Endothelial cell of umbilical vein (primary cell): ENCODE measurements around the gene PLXNB1. TPM values are rescaled to one million over a fixed set of nuclear protein-coding genes. Genes with fewer than 3 reads are reported as not detected.

Experiments
- BruUV-seq: library from RNA; stranded (reverse); fragments of 400-500 nt; replicated peaks from 2 replicates; lab custom pipeline; 2021; lab: Mats Ljungman, UMichigan
- CTCF ChIA-PET: fragments of 300-600, 350-600 bp; sonication (Branson Sonifier 250); formaldehyde crosslinking; loops from one replicate; lab custom pipeline; 2021; ENCODE audit warnings: antibody characterized with exemption, inconsistent platforms; lab: Charles Lee
- POLR2A ChIA-PET: fragments of 300-600, 350-600 bp; sonication (Branson Sonifier 250); formaldehyde crosslinking; loops from one replicate; lab custom pipeline; 2021; ENCODE audit warnings: antibody characterized with exemption, inconsistent platforms; lab: Charles Lee
- DNase-seq: peaks from one replicate; pipeline ENCODE4 v3.0.0-alpha.2; 2011; ENCODE audit warnings: low read depth, low spot score
- FAIRE-seq: peaks from 2 replicates; lab custom pipeline; 2011; peaks lifted over from hg19 to GRCh38; lab: Jason Lieb, UNC
- H2AFZ ChIP-seq: 2 replicates; pipeline ENCODE4 v1.6.0; 2012; ENCODE audit warnings: low read depth, low read length, control low read depth, inconsistent platforms
- H3K27ac ChIP-seq: 2 replicates; pipeline ENCODE4 v1.5.1; 2011; ENCODE audit warnings: low read depth, mild to moderate bottlenecking, control low read depth, low read length, moderate library complexity; ENCODE audit not compliant: insufficient read depth
- H3K27me3 ChIP-seq, 2 experiments: 2 replicates each; pipeline versions ENCODE4 v1.6.0 to v1.6.1; 2011; ENCODE audit warnings: low read length in 2 of 2, mixed read lengths in 1 of 2; ENCODE audit not compliant: control insufficient read depth in 2 of 2, insufficient read depth in 2 of 2
- H3K36me3 ChIP-seq, 2 experiments: 2 replicates in 1 of 2; 3 replicates in 1 of 2; pipeline ENCODE4 v1.5.1; 2011; ENCODE audit warnings: low read length in 2 of 2, mild to moderate bottlenecking in 1 of 2, moderate library complexity in 1 of 2; ENCODE audit not compliant: control insufficient read depth in 2 of 2, insufficient read depth in 2 of 2; ENCODE audit errors: extremely low read depth in 1 of 2
- H3K4me1 ChIP-seq: 3 replicates; pipeline ENCODE4 v1.5.1; 2011; ENCODE audit warnings: mild to moderate bottlenecking, low read length; ENCODE audit not compliant: control insufficient read depth, insufficient read depth; ENCODE audit errors: extremely low read depth
- H3K4me2 ChIP-seq: 2 replicates; pipeline ENCODE4 v1.6.1; 2011; ENCODE audit warnings: low read length, control low read depth, mixed read lengths; ENCODE audit not compliant: insufficient read depth
- H3K4me3 ChIP-seq, 3 experiments: fragments of 200-600 bp in 1 of 3; sonication (generic), shearing (Covaris generic) in 1 of 3; replicated peaks in 1 of 3; 2 replicates each; pipeline ENCODE4 v1.5.1; 2011 to 2016; ENCODE audit warnings: control low read depth in 3 of 3, low read length in 3 of 3, mild to moderate bottlenecking in 2 of 3, inconsistent platforms in 1 of 3, low read depth in 1 of 3, moderate library complexity in 1 of 3; ENCODE audit not compliant: insufficient read depth in 1 of 3
- H3K79me2 ChIP-seq: 2 replicates; pipeline ENCODE4 v1.6.0; 2012; ENCODE audit warnings: low read length, inconsistent platforms; ENCODE audit not compliant: control insufficient read depth, insufficient read depth
- H3K9ac ChIP-seq: replicated peaks from 2 replicates; pipeline ENCODE3; 2011; ENCODE audit warnings: low read length, control low read depth; ENCODE audit not compliant: insufficient read depth; ENCODE audit errors: extremely low read depth
- H3K9me1 ChIP-seq: replicated peaks from 3 replicates; pipeline ENCODE4 v1.6.0; 2011; ENCODE audit warnings: mild to moderate bottlenecking, low read length; ENCODE audit not compliant: control insufficient read depth, insufficient read depth; ENCODE audit errors: extremely low read depth
- H3K9me3 ChIP-seq: replicated peaks from 2 replicates; pipeline ENCODE4 v1.5.1; 2012; ENCODE audit warnings: low read length, inconsistent platforms; ENCODE audit not compliant: control insufficient read depth, insufficient read depth
- H4K20me1 ChIP-seq: replicated peaks from 2 replicates; pipeline ENCODE3; 2011; ENCODE audit warnings: mild to moderate bottlenecking, low read length; ENCODE audit not compliant: control insufficient read depth, insufficient read depth; ENCODE audit errors: extremely low read depth
- CTCF ChIP-seq, 2 donors: IDR thresholded peaks; 1 replicate in 1 of 2; 2 replicates in 1 of 2; pipeline ENCODE4 v1.5.1; 2011; ENCODE audit warnings: low read length in 2 of 2, mild to moderate bottlenecking in 2 of 2, moderate library complexity in 2 of 2, control low read depth in 1 of 2, inconsistent platforms in 1 of 2, low read depth in 1 of 2; ENCODE audit not compliant: insufficient read depth in 1 of 2; ENCODE audit errors: extremely low read depth in 1 of 2
- EZH2 ChIP-seq: IDR thresholded peaks from 2 replicates; pipeline ENCODE4 v1.6.1; 2012; ENCODE audit warnings: borderline replicate concordance, low read depth, mild to moderate bottlenecking, moderate library complexity, low read length, inconsistent platforms; ENCODE audit not compliant: severe bottlenecking
- FOS ChIP-seq: IDR thresholded peaks from 2 replicates; pipeline ENCODE4 v1.6.1; 2011; ENCODE audit warnings: mild to moderate bottlenecking, low read length, moderate library complexity, borderline replicate concordance; ENCODE audit not compliant: insufficient read depth
- GATA2 ChIP-seq: IDR thresholded peaks from 2 replicates; pipeline ENCODE4 v1.7.0; 2011; ENCODE audit warnings: low read depth, mild to moderate bottlenecking, moderate library complexity, mixed read lengths, low read length; ENCODE audit not compliant: insufficient read length, insufficient read depth
- JUN ChIP-seq: IDR thresholded peaks from 2 replicates; pipeline ENCODE4 v1.6.1; 2011; ENCODE audit warnings: borderline replicate concordance, low read depth; ENCODE audit not compliant: insufficient read length, insufficient read depth
- MAX ChIP-seq: IDR thresholded peaks from 2 replicates; pipeline ENCODE4 v1.6.1; 2011; ENCODE audit not compliant: insufficient read depth, insufficient read length
- MYC ChIP-seq: IDR thresholded peaks from one replicate; pipeline ENCODE4 v1.6.1; 2011; ENCODE audit warnings: mild to moderate bottlenecking, low read depth, low read length
- POLR2A ChIP-seq: IDR thresholded peaks from 2 replicates; pipeline ENCODE4 v1.6.1; 2012; ENCODE audit warnings: low read depth, mild to moderate bottlenecking, control low read depth, low read length
- POLR2AphosphoS5 ChIP-seq: IDR thresholded peaks from 2 replicates; pipeline ENCODE4 v1.6.1; 2012; ENCODE audit warnings: low read depth, mild to moderate bottlenecking, control low read depth, low read length, moderate library complexity; ENCODE audit not compliant: insufficient read depth
- dilution Hi-C: fragments of 300-500 bp; cut with MboI; formaldehyde crosslinking; loops from one replicate; pipeline ENCODE4 v1.15.0; 2019; ENCODE audit warnings: low sequenced_read_pairs; ENCODE audit not compliant: extremely low pct_ligation_motif_present
- intact Hi-C: fragments of 100-400 bp; cut with micrococcal nuclease; formaldehyde crosslinking; loops from one replicate; pipeline ENCODE4 v1.10.0; 2022
- polyA plus RNA-seq, 4 experiments: library from polyadenylated mRNA; depleted of rRNA in 3 of 4; stranded (reverse) in 3 of 4; unstranded in 1 of 4; fragments of >200 nt; gene quantifications; 2 replicates each; pipeline versions ENCODE4 v1.2.1 to v1.2.3, GENCODE V29; 2011 to 2012; ENCODE audit warnings: missing spikeins in 1 of 4
- total RNA-seq: library from RNA; stranded (reverse); gene quantifications from 2 replicates; pipeline ENCODE4 v1.2.3, GENCODE V29; 2021

Gene PLXNB1
- total and polyA plus RNA-seq, 2 donors (not counting 3 experiments of a cell fraction or from before 2014, with no cell fraction given), result 43.1 to 45.2 TPM

- Histone ChIP-seq H3K27me3 (no peaks in the 10 kb centered on the region), H3K4me2 (no peak overlapping the region), H3K27ac (no peak overlapping the region), H4K20me1 (no peaks in the 10 kb centered on the region), H3K79me2 (no peaks in the 10 kb centered on the region), H3K9me3 (no peaks in the 10 kb centered on the region), H3K9me1 (no peaks in the 10 kb centered on the region), H3K4me1 (no peaks in the 10 kb centered on the region), H3K4me3 (no peak overlapping the region), H3K36me3 (peaks cover 0 to 35% of the 10 kb centered on the region in 2 experiments), H3K9ac (no peak overlapping the region), H2AFZ (no peak overlapping the region)
- BruUV-seq, result no TSS peak
- DNase-seq (no peak), FAIRE-seq (no peak)
- TF ChIP-seq POLR2AphosphoS5, result no peak
- TF ChIP-seq EZH2, result no peak
- TF ChIP-seq MAX, result no peak
- TF ChIP-seq FOS, result no peak
- TF ChIP-seq CTCF (IDR thresholded peaks at IDR 0.05; ENCODE audit: extremely low read depth in 1 of 2, insufficient read depth in 1 of 2, low read depth in 1 of 2, low read length in 2 of 2), result no peak
- TF ChIP-seq MYC, result no peak
- no peak for TF ChIP-seq POLR2A
- TF ChIP-seq GATA2, result no peak
- TF ChIP-seq JUN, result no peak
- CTCF ChIA-PET, result interaction anchor here (0.6 to 12.6 kb wide), 5 partner anchors 10 to 263 kb away, joined by 3 to 716 read pairs (median 12); no protein-coding TSS in a partner anchor
- POLR2A ChIA-PET, result interaction anchor here (0.5 kb wide), 1 partner anchor 47 kb away, joined by 3 read pairs; no protein-coding TSS in a partner anchor
- dilution Hi-C loops, result no loop called here
- intact Hi-C loops, result no loop called here
Measured at GRCh38 chr3:48410205-48411040, 19.5 kb downstream of the PLXNB1 start.
